ENCODE results near the gene KCNQ1. TPM values are rescaled to one million over a fixed set of nuclear protein-coding genes. Genes with fewer than 3 reads are reported as not detected.

The KCNQ1 gene
- total RNA-seq, 1 experiment from 2014 or later = 10.7 TPM

GRCh38 chr11:2585566-2586086 is 140.8 kb downstream of the KCNQ1 start:
- Histone ChIP-seq H3K36me3 (ENCODE audit: control insufficient read depth in 1 of 2, insufficient read depth in 2 of 2, low read length in 2 of 2) (no peaks in the 10 kb centered on the region), H3K4me2 (ENCODE audit: low read length) (no peak overlapping the region), H3K9ac (ENCODE audit: low read length) (no peak overlapping the region), H4K20me1 (ENCODE audit: insufficient read depth) (no peaks in the 10 kb centered on the region), H3K4me3 (replicated peaks in 1 of 2; ENCODE audit: low read depth in 1 of 2, low read length in 2 of 2) (no peak overlapping the region), H3K27ac (ENCODE audit: low read depth, low read length) (no peak overlapping the region), H2AFZ (ENCODE audit: low read depth, low read length, poor library complexity, severe bottlenecking) (no peak overlapping the region), H3K9me3 (ENCODE audit: control insufficient read depth in 1 of 2, insufficient read depth in 1 of 2, low read depth in 1 of 2, low read length in 2 of 2) (no peaks in the 10 kb centered on the region), H3K79me2 (ENCODE audit: insufficient read depth, low read length) (no peaks in the 10 kb centered on the region), H3K9me2 (ENCODE audit: insufficient read depth) (no peaks in the 10 kb centered on the region), H3K4me1 (ENCODE audit: control insufficient read depth in 1 of 2, insufficient read depth in 2 of 2, low read length in 2 of 2) (no peaks in the 10 kb centered on the region), H3K27me3 (ENCODE audit: insufficient read depth, low read length) (no peaks in the 10 kb centered on the region)
- no TSS peak for BruUV-seq (replicated peaks)
- ChIA-PET RAD21 (ENCODE audit: low non-redundant PET in 1 of 2, low total read pairs in 2 of 2, uncharacterized antibody in 2 of 2, unreplicated experiment in 2 of 2) (no interaction called here), POLR2A (no interaction called here), CTCF (no interaction called here)
- TF ChIP-seq SRF (IDR thresholded peaks at IDR 0.05; ENCODE audit: low read depth) (no peak), YY1 (IDR thresholded peaks at IDR 0.05; ENCODE audit: extremely low read depth, insufficient replicate concordance, low read depth, low read length) (no peak), EGR1 (IDR thresholded peaks at IDR 0.05; ENCODE audit: low read depth) (no peak), SP1 (IDR thresholded peaks at IDR 0.05; ENCODE audit: low read depth) (no peak), ATF3 (IDR thresholded peaks at IDR 0.05) (no peak), SIN3A (IDR thresholded peaks at IDR 0.05; ENCODE audit: low read depth) (no peak), CBX3 (IDR thresholded peaks at IDR 0.05; ENCODE audit: low read depth) (no peak), JUND (IDR thresholded peaks at IDR 0.05) (no peak), TCF7L2 (IDR thresholded peaks at IDR 0.05; ENCODE audit: borderline replicate concordance, extremely low read depth, insufficient read depth, insufficient read length) (no peak), CTCF (IDR thresholded peaks at IDR 0.05 in 2 of 3, conservative IDR thresholded peaks at IDR 0.05 in 1 of 3; ENCODE audit: borderline replicate concordance in 1 of 3, insufficient read depth in 1 of 3, low read depth in 2 of 3, low read length in 2 of 3) (no peak), POLR2AphosphoS5 (IDR thresholded peaks at IDR 0.05; ENCODE audit: low read depth, low read length) (no peak), ZBTB33 (IDR thresholded peaks at IDR 0.05; ENCODE audit: extremely low read depth, insufficient replicate concordance, low read length) (no peak), EZH2phosphoT487 (IDR thresholded peaks at IDR 0.05; ENCODE audit: borderline replicate concordance) (no peak), POLR2A (IDR thresholded peaks at IDR 0.05; ENCODE audit: borderline replicate concordance, extremely low read depth, insufficient read depth, insufficient read length) (no peak), ZNF274 (IDR thresholded peaks at IDR 0.05; ENCODE audit: low read depth, low read length) (no peak), ELF1 (IDR thresholded peaks at IDR 0.05; ENCODE audit: borderline replicate concordance, low read depth) (no peak), FOSL1 (IDR thresholded peaks at IDR 0.05; ENCODE audit: low read depth) (no peak)
- DNase-seq (ENCODE audit: low read depth, low spot score) = no peak
- intact Hi-C loops (cut with micrococcal nuclease) = no loop called here
- no peak for ATAC-seq
